A673 (cell line): ENCODE data around the gene ZBTB45.

Experiments
- CTCF ChIP-seq: fragments of 300-800, 200-600 bp; sonication (generic); conservative IDR thresholded peaks from 2 replicates; pipeline ENCODE4 v1.5.1; 2017; ENCODE audit warnings: low read depth, mild to moderate bottlenecking, antibody characterized with exemption, low read length, moderate library complexity, mixed read lengths
- EZH2 ChIP-seq: fragments of 200-600 bp; sonication (generic); IDR thresholded peaks from 2 replicates; pipeline ENCODE4 v1.6.1; 2017; ENCODE audit warnings: borderline replicate concordance, low read depth, mild to moderate bottlenecking, mixed read lengths, antibody characterized with exemption, low read length; ENCODE audit not compliant: poor library complexity, severe bottlenecking

- TF ChIP-seq CTCF (no peak), EZH2 (no peak)
These were observed 38.5 kb upstream of the ZBTB45 start, which contains the start of gene UBE2M for GRCh38 chr19:58558066-58558622.
